Immature natural killer cell (primary cell): Measurements from ENCODE around the gene CHAF1A. TPM values are rescaled to one million over a fixed set of nuclear protein-coding genes. Genes with fewer than 3 reads are reported as not detected.
A peak's percentile ranks its signal among the peaks of the same experiment; 100 is the strongest.

Experiments
- DNase-seq, 3 donors: peaks; one replicate each; pipeline ENCODE4 v3.0.0; 2022; ENCODE audit warnings: mixed read lengths in 1 of 3
- H3K27ac Mint-ChIP-seq, 6 donors: one replicate each; pipeline ENCODE4 v1.8.0; 2020; ENCODE audit warnings: mixed read lengths in 6 of 6, mild to moderate bottlenecking in 5 of 6, inconsistent platforms in 4 of 6, moderate library complexity in 3 of 6
- H3K27me3 Mint-ChIP-seq, 3 donors: one replicate each; pipeline ENCODE4 v1.8.0; 2020 to 2021; ENCODE audit warnings: low read depth in 3 of 3, mild to moderate bottlenecking in 3 of 3, mixed read lengths in 3 of 3, moderate library complexity in 3 of 3, inconsistent platforms in 1 of 3
- H3K36me3 Mint-ChIP-seq, 3 donors: one replicate each; pipeline ENCODE4 v1.8.0; 2020; ENCODE audit warnings: mixed read lengths in 3 of 3, inconsistent platforms in 2 of 3, mild to moderate bottlenecking in 2 of 3
- H3K4me1 Mint-ChIP-seq, 2 donors: one replicate each; pipeline ENCODE4 v1.8.0; 2020; ENCODE audit warnings: inconsistent platforms in 2 of 2, mild to moderate bottlenecking in 2 of 2, mixed read lengths in 2 of 2, moderate library complexity in 1 of 2
- H3K4me3 Mint-ChIP-seq, 5 donors: one replicate each; pipeline ENCODE4 v1.8.0; 2020; ENCODE audit warnings: mild to moderate bottlenecking in 5 of 5, mixed read lengths in 5 of 5, inconsistent platforms in 3 of 5, moderate library complexity in 3 of 5
- H3K9me3 Mint-ChIP-seq, 6 donors: one replicate each; pipeline ENCODE4 v1.8.0; 2020; ENCODE audit warnings: mild to moderate bottlenecking in 6 of 6, mixed read lengths in 6 of 6, inconsistent platforms in 4 of 6, moderate library complexity in 3 of 6
- polyA plus RNA-seq, 3 donors: library from polyadenylated mRNA; unstranded; fragments of 300-500 nt; fragmentation: Illumina TruSeq; gene quantifications; one replicate each; pipeline ENCODE4 v1.2.3, GENCODE V29; 2021

Gene CHAF1A
- polyA plus RNA-seq, 3 donors from 2014 or later = 1.5 to 8.5 (median 2.9) TPM

DNA sequence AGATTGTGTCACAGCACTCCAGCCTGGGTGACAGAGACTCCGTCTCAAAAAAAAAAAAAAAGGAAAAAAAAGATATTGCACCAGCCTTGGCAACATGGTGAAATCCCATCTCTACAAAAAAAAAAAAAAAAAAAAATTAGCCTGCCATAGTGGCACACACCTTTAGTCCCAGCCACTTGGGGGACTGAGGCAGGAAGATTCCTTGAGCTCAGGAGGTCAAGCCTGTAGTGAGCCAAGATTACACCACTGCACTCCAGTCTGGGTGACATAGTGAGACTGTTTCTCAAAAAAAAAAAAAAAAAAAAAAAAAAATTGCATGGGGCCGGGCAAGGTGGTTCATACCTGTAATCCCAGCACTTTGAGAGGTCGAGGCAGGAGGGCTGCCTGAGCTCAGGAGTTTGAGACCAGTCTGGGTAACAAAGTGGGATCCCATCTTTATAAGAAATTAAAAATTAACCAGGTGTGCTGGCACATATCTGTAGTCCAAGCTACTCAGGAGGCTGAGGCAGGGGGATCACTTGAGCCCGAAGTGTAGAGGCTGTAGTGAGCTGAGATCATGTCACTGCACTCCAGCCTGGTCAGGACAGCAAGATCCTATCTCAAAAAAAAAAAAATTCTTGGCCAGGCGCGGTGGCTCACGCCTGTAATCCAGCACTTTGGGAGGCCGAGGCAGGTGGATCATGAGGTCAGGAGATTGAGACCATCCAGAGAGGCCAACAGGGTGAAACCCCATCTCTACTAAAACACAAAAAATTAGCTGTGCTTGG lies 62.6 kb downstream of the CHAF1A start:
- H3K9me3 Mint-ChIP-seq = no peaks in the 10 kb centered on the region
- DNase-seq = no peak
- no peak overlapping the region for H3K4me3 Mint-ChIP-seq
- H3K36me3 Mint-ChIP-seq = no peaks in the 10 kb centered on the region
- no peak overlapping the region for H3K27ac Mint-ChIP-seq
- peaks cover 0 to under 1% of the 10 kb centered on the region in 2 donors for H3K4me1 Mint-ChIP-seq
- H3K27me3 Mint-ChIP-seq = no peaks in the 10 kb centered on the region

DNA sequence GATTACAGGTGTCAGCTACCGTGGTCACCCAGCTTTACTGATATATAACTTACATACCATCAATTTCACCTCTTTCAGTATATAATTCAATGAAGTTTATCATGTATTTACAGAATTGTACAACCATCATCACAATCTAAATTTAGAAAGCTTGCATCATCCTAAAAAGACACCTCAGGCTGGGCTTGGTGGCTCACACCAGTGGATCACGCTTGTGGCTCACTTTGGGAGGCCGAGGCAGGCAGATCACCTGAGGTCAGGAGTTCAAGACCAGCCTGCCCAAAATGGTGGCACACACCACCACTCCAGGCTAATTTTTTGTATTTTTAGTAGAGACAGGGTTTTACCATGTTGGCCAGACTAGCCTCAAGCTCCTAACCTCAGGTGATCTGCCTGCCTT lies 65.4 kb downstream of the CHAF1A start:
- no peak for DNase-seq
- Mint-ChIP-seq H3K27me3 (peaks cover 0 to 4% (median 0%) of the 10 kb centered on the region in 3 donors), H3K36me3 (no peaks in the 10 kb centered on the region), H3K27ac (no peak overlapping the region), H3K4me1 (peaks cover 5 to 7% of the 10 kb centered on the region in 2 donors), H3K9me3 (no peaks in the 10 kb centered on the region), H3K4me3 (no peak overlapping the region)

- no peaks in the 10 kb centered on the region for H3K9me3 Mint-ChIP-seq
- H3K4me1 Mint-ChIP-seq = peaks cover 20 to 23% of the 10 kb centered on the region in 2 donors
- peaks cover 0 to 4% (median 2%) of the 10 kb centered on the region in 3 donors for H3K27me3 Mint-ChIP-seq
Measured at GRCh38 chr19:4471403-4472173, 69.1 kb downstream of the CHAF1A start.

GRCh38 chr19:4472174-4472974 lies 69.9 kb downstream of the CHAF1A start, which contains the start of gene HDGFL2:
Gene HDGFL2 (plus strand): TSS chr19:4472297. CDS start chr19:4472351, 54 bp downstream.
- Mint-ChIP-seq H3K4me1 (peaks cover 20 to 23% of the 10 kb centered on the region in 2 donors), H3K27ac (peak within 1 kb of the TSS in 3 of 6 donors; percentile 10 to 76 (median 53)), H3K9me3 (no peaks in the 10 kb centered on the region), H3K4me3 (peak within 1 kb of the TSS; percentile 68 to 83 (median 76)), H3K36me3 (peaks cover 0 to 4% (median 4%) of the 10 kb centered on the region in 3 donors), H3K27me3 (peaks cover 0 to 4% (median 2%) of the 10 kb centered on the region in 3 donors)
- no peak for DNase-seq

More at GRCh38 chr19:4471403-4472173, 69.1 kb downstream of the CHAF1A start:
- Mint-ChIP-seq H3K27ac (no peak overlapping the region), H3K4me3 (no peak overlapping the region), H3K36me3 (peaks cover 0 to 3% (median 3%) of the 10 kb centered on the region in 3 donors)
- peak; percentile 98 to 99 (median 99) for DNase-seq

- Mint-ChIP-seq H3K9me3 (no peaks in the 10 kb centered on the region), H3K27ac (peak overlapping the region in 3 of 6 donors; percentile 10 to 76 (median 53)), H3K36me3 (peaks cover 0 to 4% (median 4%) of the 10 kb centered on the region in 3 donors), H3K27me3 (peaks cover 0 to 4% (median 2%) of the 10 kb centered on the region in 3 donors), H3K4me3 (peak overlapping the region; percentile 68 to 83 (median 76)), H3K4me1 (peaks cover 20 to 23% of the 10 kb centered on the region in 2 donors)
- no peak for DNase-seq
Measured at GRCh38 chr19:4473011-4473762, 70.7 kb downstream of the CHAF1A start.

GRCh38 chr19:4473763-4474513 lies 71.5 kb downstream of the CHAF1A start:
- DNase-seq = no peak
- H3K4me1 Mint-ChIP-seq = peaks cover 20 to 23% of the 10 kb centered on the region in 2 donors
- H3K36me3 Mint-ChIP-seq = peaks cover 0 to 4% (median 4%) of the 10 kb centered on the region in 3 donors
- no peaks in the 10 kb centered on the region for H3K9me3 Mint-ChIP-seq
- H3K4me3 Mint-ChIP-seq = peak overlapping the region; percentile 26 to 83 (median 69)
- peak overlapping the region in 3 of 6 donors; percentile 40 to 62 (median 45) for H3K27ac Mint-ChIP-seq
- peaks cover 0 to 4% (median 2%) of the 10 kb centered on the region in 3 donors for H3K27me3 Mint-ChIP-seq

GRCh38 chr19:4474514-4475022 lies 72.1 kb downstream of the CHAF1A start:
- peaks cover 0 to 4% (median 2%) of the 10 kb centered on the region in 3 donors for H3K27me3 Mint-ChIP-seq
- peaks cover 20 to 23% of the 10 kb centered on the region in 2 donors for H3K4me1 Mint-ChIP-seq
- DNase-seq = no peak
- peak overlapping the region in 3 of 6 donors; percentile 40 to 62 (median 45) for H3K27ac Mint-ChIP-seq
- no peaks in the 10 kb centered on the region for H3K9me3 Mint-ChIP-seq
- H3K4me3 Mint-ChIP-seq = peak overlapping the region; percentile 26 to 78 (median 64)
- peaks cover 0 to 4% (median 4%) of the 10 kb centered on the region in 3 donors for H3K36me3 Mint-ChIP-seq

DNA sequence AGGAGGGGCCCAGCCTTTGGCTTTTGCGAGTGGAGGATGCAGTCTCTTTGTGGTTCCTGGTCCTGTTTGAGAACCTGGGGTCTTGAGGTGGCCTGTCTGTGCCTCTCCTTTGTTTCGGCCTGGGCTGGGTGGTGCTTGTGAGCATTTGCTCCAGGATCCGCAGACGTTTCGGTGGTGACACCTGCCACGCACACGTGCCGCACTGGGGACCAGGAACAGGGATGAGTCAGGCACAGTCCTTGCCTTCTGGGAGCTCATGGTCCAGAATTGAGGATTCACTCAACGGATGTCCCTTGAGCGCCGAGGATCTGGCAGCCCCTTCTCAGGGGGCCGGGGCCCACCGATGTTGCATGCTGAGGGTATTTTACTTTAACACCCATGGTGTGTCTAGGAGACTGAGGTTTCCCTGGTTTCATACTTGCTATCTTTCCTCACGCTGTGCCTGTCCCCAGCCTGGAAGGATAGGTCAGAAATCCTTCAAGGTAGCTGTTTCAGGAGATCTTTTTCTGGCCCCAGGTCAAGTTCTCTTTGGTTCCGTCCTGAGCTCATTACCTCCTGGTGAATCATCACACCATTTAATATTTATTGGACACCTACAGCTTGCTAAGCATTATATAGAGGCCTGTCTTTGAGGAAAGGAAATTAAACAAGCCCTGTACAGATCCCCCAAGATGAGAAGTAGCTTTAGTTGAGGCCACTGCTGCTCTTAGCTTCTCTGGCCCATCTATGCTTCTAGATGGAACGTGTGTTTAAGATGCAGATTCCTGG lies 74.8 kb downstream of the CHAF1A start:
- Mint-ChIP-seq H3K4me3 (no peak overlapping the region), H3K4me1 (peaks cover 13 to 18% of the 10 kb centered on the region in 2 donors), H3K36me3 (peaks cover 0 to 4% (median 4%) of the 10 kb centered on the region in 3 donors), H3K27me3 (peaks cover 0 to 2% (median 0%) of the 10 kb centered on the region in 3 donors), H3K9me3 (no peaks in the 10 kb centered on the region), H3K27ac (no peak overlapping the region)
- DNase-seq = no peak

- H3K36me3 Mint-ChIP-seq = peaks cover 3 to 13% (median 8%) of the 10 kb centered on the region in 3 donors
- DNase-seq = no peak
Measured at GRCh38 chr19:4482721-4483364, 80.4 kb downstream of the CHAF1A start.

DNA sequence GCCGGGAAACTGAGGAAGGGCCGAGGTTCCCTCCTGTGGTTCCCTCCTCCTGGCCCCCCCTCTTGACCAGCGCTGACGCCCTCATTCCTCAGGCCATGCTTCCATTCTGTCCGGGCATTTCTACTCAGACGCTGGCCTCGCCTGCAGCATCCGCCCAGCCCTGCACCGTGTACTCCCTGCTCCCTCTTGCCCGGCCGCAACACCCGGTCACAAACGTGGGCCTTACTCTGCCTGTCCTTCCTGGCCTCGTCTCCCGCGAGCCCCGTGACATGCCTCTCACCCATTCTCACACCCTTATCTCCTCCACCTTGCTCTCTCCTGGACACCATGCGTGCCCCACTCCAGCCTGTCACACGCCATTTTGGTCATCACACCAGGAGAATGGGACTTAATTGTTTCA lies 80.9 kb downstream of the CHAF1A start:
- H3K27ac Mint-ChIP-seq = peak overlapping the region in 1 of 6 donors; percentile 80
- no peaks in the 10 kb centered on the region for H3K27me3 Mint-ChIP-seq
- H3K4me1 Mint-ChIP-seq = no peaks in the 10 kb centered on the region
- no peak for DNase-seq
- peaks cover 3 to 13% (median 8%) of the 10 kb centered on the region in 3 donors for H3K36me3 Mint-ChIP-seq
- no peak overlapping the region for H3K4me3 Mint-ChIP-seq
- no peaks in the 10 kb centered on the region for H3K9me3 Mint-ChIP-seq

More at GRCh38 chr19:4482721-4483364, 80.4 kb downstream of the CHAF1A start:
- no peaks in the 10 kb centered on the region for H3K4me1 Mint-ChIP-seq
- no peak overlapping the region for H3K27ac Mint-ChIP-seq
- H3K4me3 Mint-ChIP-seq = no peak overlapping the region
- no peaks in the 10 kb centered on the region for H3K9me3 Mint-ChIP-seq
- H3K27me3 Mint-ChIP-seq = no peaks in the 10 kb centered on the region

DNA sequence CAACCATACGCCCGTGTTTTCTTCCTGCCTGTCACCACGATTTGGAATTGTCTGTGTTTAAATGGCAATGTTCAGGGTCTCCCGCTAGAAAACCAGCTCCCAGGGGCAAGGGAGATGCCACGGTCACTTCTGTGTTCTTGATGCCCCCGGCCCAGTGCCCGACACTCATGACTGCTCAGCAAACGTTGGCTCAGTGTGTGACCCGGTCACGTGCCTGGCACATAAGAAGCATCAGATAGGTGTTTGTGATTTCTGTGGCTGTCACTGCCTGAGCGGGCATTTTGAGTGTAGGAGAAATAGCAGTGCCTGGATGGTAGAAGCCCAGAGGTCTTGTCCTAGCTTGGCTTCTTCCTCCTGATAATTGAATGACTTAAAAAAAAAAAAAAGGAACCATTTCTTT lies 85.1 kb downstream of the CHAF1A start:
- no peaks in the 10 kb centered on the region for H3K4me1 Mint-ChIP-seq
- no peaks in the 10 kb centered on the region for H3K9me3 Mint-ChIP-seq
- H3K27me3 Mint-ChIP-seq = peaks cover 0 to 2% (median 0%) of the 10 kb centered on the region in 3 donors
- H3K4me3 Mint-ChIP-seq = no peak overlapping the region
- peaks cover 11 to 17% (median 12%) of the 10 kb centered on the region in 3 donors for H3K36me3 Mint-ChIP-seq
- DNase-seq = no peak
- no peak overlapping the region for H3K27ac Mint-ChIP-seq
